ENCODE measurements around the gene IL20RA. TPM values are rescaled to one million over a fixed set of nuclear protein-coding genes. Genes with fewer than 3 reads are reported as not detected.

The IL20RA gene
- total RNA-seq, 1 experiment from 2014 or later, result 3.1 TPM

- H3K36me3 Mint-ChIP-seq (ENCODE audit: insufficient read depth, unreplicated experiment), result no peaks in the 10 kb centered on the region
- no peaks in the 10 kb centered on the region for H3K9me3 Mint-ChIP-seq (ENCODE audit: low read depth, unreplicated experiment)
- CTCF ChIA-PET, result interaction anchor here (1.0 kb wide), 1 partner anchor 30 kb away, joined by 4 read pairs; no protein-coding TSS in a partner anchor
- intact Hi-C loops (cut with micrococcal nuclease; ENCODE audit: unreplicated experiment), result no loop called here
- DNase-seq, result no peak
- H3K4me3 Mint-ChIP-seq (ENCODE audit: low read depth, unreplicated experiment), result no peak overlapping the region
- H3K27me3 Mint-ChIP-seq (ENCODE audit: unreplicated experiment), result no peaks in the 10 kb centered on the region
- H3K4me1 Mint-ChIP-seq (ENCODE audit: low read depth, unreplicated experiment), result peaks cover 26% of the 10 kb centered on the region
- H3K27ac Mint-ChIP-seq (ENCODE audit: unreplicated experiment), result no peak overlapping the region
- no peak for TF ChIP-seq CTCF (IDR thresholded peaks at IDR 0.05; ENCODE audit: unreplicated experiment)
- no TSS peak for BruUV-seq (replicated peaks)
Observed at GRCh38 chr6:136995521-136995920, 49.2 kb downstream of the IL20RA start.

- no peak overlapping the region for H3K4me3 Mint-ChIP-seq (ENCODE audit: low read depth, unreplicated experiment)
Observed at GRCh38 chr6:136994782-136995181, 50.0 kb downstream of the IL20RA start.

GRCh38 chr6:136992113-136992512 lies 52.7 kb downstream of the IL20RA start:
- DNase-seq, result no peak
- peaks cover 9% of the 10 kb centered on the region for H3K36me3 Mint-ChIP-seq (ENCODE audit: insufficient read depth, unreplicated experiment)
- H3K27ac Mint-ChIP-seq (ENCODE audit: unreplicated experiment), result no peak overlapping the region
- CTCF ChIA-PET, result no interaction called here
- no peaks in the 10 kb centered on the region for H3K27me3 Mint-ChIP-seq (ENCODE audit: unreplicated experiment)
- H3K9me3 Mint-ChIP-seq (ENCODE audit: low read depth, unreplicated experiment), result no peaks in the 10 kb centered on the region
- no peak for TF ChIP-seq CTCF (IDR thresholded peaks at IDR 0.05; ENCODE audit: unreplicated experiment)
- peaks cover 35% of the 10 kb centered on the region for H3K4me1 Mint-ChIP-seq (ENCODE audit: low read depth, unreplicated experiment)
- no peak overlapping the region for H3K4me3 Mint-ChIP-seq (ENCODE audit: low read depth, unreplicated experiment)
- intact Hi-C loops (cut with micrococcal nuclease; ENCODE audit: unreplicated experiment), result no loop called here
- no TSS peak for BruUV-seq (replicated peaks)

More at GRCh38 chr6:136994782-136995181, 50.0 kb downstream of the IL20RA start:
- peaks cover 26% of the 10 kb centered on the region for H3K4me1 Mint-ChIP-seq (ENCODE audit: low read depth, unreplicated experiment)
- no peaks in the 10 kb centered on the region for H3K27me3 Mint-ChIP-seq (ENCODE audit: unreplicated experiment)
- CTCF ChIA-PET, result interaction anchor here (1.0 kb wide), 1 partner anchor 31 kb away, joined by 4 read pairs; no protein-coding TSS in a partner anchor
- intact Hi-C loops (cut with micrococcal nuclease; ENCODE audit: unreplicated experiment), result no loop called here
- no peak overlapping the region for H3K27ac Mint-ChIP-seq (ENCODE audit: unreplicated experiment)
- no peak for TF ChIP-seq CTCF (IDR thresholded peaks at IDR 0.05; ENCODE audit: unreplicated experiment)
- DNase-seq, result no peak
- H3K9me3 Mint-ChIP-seq (ENCODE audit: low read depth, unreplicated experiment), result no peaks in the 10 kb centered on the region
- H3K36me3 Mint-ChIP-seq (ENCODE audit: insufficient read depth, unreplicated experiment), result peaks cover 4% of the 10 kb centered on the region
- no TSS peak for BruUV-seq (replicated peaks)

GRCh38 chr6:136991646-136992045 lies 53.1 kb downstream of the IL20RA start:
- H3K4me1 Mint-ChIP-seq (ENCODE audit: low read depth, unreplicated experiment), result peaks cover 35% of the 10 kb centered on the region
- CTCF ChIA-PET, result no interaction called here

More at GRCh38 chr6:136991646-136992045, 53.1 kb downstream of the IL20RA start:
- Mint-ChIP-seq H3K9me3 (ENCODE audit: low read depth, unreplicated experiment) (no peaks in the 10 kb centered on the region), H3K36me3 (ENCODE audit: insufficient read depth, unreplicated experiment) (peaks cover 9% of the 10 kb centered on the region), H3K27ac (ENCODE audit: unreplicated experiment) (no peak overlapping the region), H3K4me3 (ENCODE audit: low read depth, unreplicated experiment) (no peak overlapping the region), H3K27me3 (ENCODE audit: unreplicated experiment) (no peaks in the 10 kb centered on the region)
- no peak for TF ChIP-seq CTCF (IDR thresholded peaks at IDR 0.05; ENCODE audit: unreplicated experiment)
- BruUV-seq (replicated peaks), result no TSS peak
- DNase-seq, result no peak
- intact Hi-C loops (cut with micrococcal nuclease; ENCODE audit: unreplicated experiment), result no loop called here
